Uterus (tissue), 4 donors: Measurements from ENCODE around the gene NKD2. TPM values are rescaled to one million over a fixed set of nuclear protein-coding genes. Genes with fewer than 3 reads are reported as not detected.

ENCODE experiments used
- DNase-seq, 2 donors: peaks; one replicate each; pipeline ENCODE4 v3.0.0-alpha.2; 2019 to 2020
- H3K27ac ChIP-seq, 2 donors: fragments of 200-600 bp; sonication (generic); 1 replicate in 1 of 2; 2 replicates in 1 of 2; pipeline ENCODE4 v1.5.1; 2016 to 2018
- H3K27me3 ChIP-seq, 2 donors: fragments of 200-600 bp; sonication (generic); one replicate each; pipeline ENCODE4 v1.5.1; 2018 to 2019; ENCODE audit warnings: control low read depth in 1 of 2
- H3K36me3 ChIP-seq, 2 donors: fragments of 200-600 bp; sonication (generic); one replicate each; pipeline ENCODE4 v1.5.1; 2019; ENCODE audit warnings: control low read depth in 1 of 2
- H3K4me1 ChIP-seq, 2 donors: fragments of 200-600 bp; sonication (generic); one replicate each; pipeline ENCODE4 v1.5.1; 2018 to 2019; ENCODE audit warnings: control low read depth in 1 of 2
- H3K4me3 ChIP-seq, 2 donors: fragments of 200-600 bp; sonication (generic); 1 replicate in 1 of 2; 2 replicates in 1 of 2; pipeline ENCODE4 v1.5.1; 2018 to 2019; ENCODE audit warnings: mild to moderate bottlenecking in 1 of 2
- H3K9me3 ChIP-seq, 2 donors: fragments of 200-600 bp; sonication (generic); one replicate each; pipeline ENCODE4 v1.5.1; 2019; ENCODE audit warnings: control low read depth in 1 of 2
- POLR2A ChIP-seq, 2 donors: fragments of 450-650 bp; IDR thresholded peaks; one replicate each; pipeline ENCODE4 v1.6.1; 2016; ENCODE audit warnings: antibody characterized with exemption in 2 of 2, mild to moderate bottlenecking in 1 of 2, moderate library complexity in 1 of 2
- intact Hi-C: fragments of 100-400 bp; cut with DNase I; formaldehyde crosslinking; loops from one replicate; pipeline ENCODE4 v1.15.1; 2023; ENCODE audit warnings: low total_unique reads
- total RNA-seq, 4 donors: library from RNA; depleted of rRNA in 3 of 4; stranded (reverse); fragments of >200 nt in 3 of 4; gene quantifications; one replicate each; pipeline versions ENCODE4 v1.1.0 to v1.2.4, GENCODE V29; 2014 to 2023
- TF ChIP-seq, protein P1 (sequence below), 4 experiments: fragments of 200-600 bp in 2 of 4; fragments of 450-650 bp in 2 of 4; sonication (generic) in 2 of 4; IDR thresholded peaks; one replicate each; pipeline ENCODE4 v1.5.1; 2016 to 2019; ENCODE audit warnings: antibody characterized with exemption in 4 of 4, mild to moderate bottlenecking in 2 of 4, moderate library complexity in 1 of 4
- donor health status: DM: yes; HTN: yes; CAD: no.

NKD2 gene
- total RNA-seq, 4 donors from 2014 or later: 2.5 to 11.1 TPM; not detected in 2

DNA sequence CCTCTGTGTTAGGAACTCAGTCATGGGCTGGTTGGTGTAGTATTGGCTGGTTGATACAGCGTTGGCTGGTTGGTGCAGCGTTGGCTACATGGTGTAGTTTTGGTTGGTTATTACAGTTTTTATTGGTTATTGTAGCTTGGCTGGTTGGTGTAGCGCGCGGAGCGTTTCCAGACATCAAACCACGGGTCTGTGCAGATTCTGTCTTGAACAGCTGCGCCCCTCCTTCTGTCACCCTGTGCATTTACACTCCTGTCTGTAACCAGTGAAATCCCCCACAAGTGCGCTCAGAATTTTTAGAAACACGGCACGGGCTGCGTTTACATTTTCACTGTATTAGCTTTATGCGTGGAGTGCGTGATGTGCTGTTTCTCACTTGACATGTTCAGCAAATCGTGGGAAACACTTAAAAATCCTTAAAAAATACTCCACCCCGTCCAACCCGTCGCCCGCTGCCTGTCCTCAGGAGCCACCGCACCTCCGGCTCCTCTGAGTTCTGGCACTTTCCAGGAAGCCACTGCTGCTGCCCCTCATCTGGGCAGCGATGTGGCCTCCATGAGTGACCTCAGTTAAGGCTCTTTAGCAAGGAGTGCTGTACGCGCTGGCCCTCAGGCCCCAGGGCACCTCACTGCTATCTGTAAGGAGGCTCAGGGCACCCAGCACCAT lies 20.8 kb downstream of the NKD2 start:
- no peak overlapping the region for H3K4me3 ChIP-seq
- DNase-seq: no peak
- no peaks in the 10 kb centered on the region for H3K9me3 ChIP-seq
- H3K36me3 ChIP-seq: no peaks in the 10 kb centered on the region
- no peaks in the 10 kb centered on the region for H3K27me3 ChIP-seq
- no peak for TF ChIP-seq POLR2A (IDR thresholded peaks at IDR 0.05)
- TF ChIP-seq, protein P1, sequence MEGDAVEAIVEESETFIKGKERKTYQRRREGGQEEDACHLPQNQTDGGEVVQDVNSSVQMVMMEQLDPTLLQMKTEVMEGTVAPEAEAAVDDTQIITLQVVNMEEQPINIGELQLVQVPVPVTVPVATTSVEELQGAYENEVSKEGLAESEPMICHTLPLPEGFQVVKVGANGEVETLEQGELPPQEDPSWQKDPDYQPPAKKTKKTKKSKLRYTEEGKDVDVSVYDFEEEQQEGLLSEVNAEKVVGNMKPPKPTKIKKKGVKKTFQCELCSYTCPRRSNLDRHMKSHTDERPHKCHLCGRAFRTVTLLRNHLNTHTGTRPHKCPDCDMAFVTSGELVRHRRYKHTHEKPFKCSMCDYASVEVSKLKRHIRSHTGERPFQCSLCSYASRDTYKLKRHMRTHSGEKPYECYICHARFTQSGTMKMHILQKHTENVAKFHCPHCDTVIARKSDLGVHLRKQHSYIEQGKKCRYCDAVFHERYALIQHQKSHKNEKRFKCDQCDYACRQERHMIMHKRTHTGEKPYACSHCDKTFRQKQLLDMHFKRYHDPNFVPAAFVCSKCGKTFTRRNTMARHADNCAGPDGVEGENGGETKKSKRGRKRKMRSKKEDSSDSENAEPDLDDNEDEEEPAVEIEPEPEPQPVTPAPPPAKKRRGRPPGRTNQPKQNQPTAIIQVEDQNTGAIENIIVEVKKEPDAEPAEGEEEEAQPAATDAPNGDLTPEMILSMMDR (IDR thresholded peaks at IDR 0.05): no peak
- no peaks in the 10 kb centered on the region for H3K4me1 ChIP-seq
- H3K27ac ChIP-seq: no peak overlapping the region
- intact Hi-C loops: no loop called here

DNA sequence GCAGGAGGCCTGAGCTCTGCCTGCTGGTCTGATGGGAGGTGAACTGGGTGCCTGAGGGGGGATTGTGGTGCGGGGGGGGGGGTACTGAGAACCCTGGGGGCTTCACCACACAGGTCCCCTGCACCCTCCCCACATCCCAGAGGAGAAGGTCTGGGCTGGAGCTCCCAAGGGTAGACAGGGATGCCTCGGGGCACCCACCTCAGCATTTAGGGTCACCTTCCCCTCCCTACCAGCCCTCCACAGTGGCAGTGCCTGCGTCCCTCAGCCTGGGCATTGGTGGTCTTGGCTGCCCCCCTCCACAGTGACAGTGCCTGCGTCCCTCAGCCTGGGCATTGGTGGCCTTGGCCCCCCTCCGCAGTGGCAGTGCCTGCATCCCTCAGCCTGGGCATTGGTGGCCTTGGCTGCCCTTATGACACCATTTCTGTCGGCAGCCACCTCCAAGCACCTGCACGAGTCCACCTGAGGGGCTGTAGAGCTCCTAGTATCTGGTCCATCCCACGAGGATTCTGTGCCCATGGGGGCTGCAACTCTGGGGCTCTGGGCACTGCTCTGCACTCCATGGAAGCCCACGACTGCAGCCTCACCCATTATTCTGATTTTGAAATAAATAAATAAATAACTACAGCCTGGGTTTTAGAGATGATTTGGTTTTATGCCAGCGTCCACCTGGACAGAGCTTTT lies 21.5 kb downstream of the NKD2 start:
- Histone ChIP-seq H3K4me3 (no peak overlapping the region), H3K36me3 (no peaks in the 10 kb centered on the region), H3K4me1 (no peaks in the 10 kb centered on the region), H3K27me3 (no peaks in the 10 kb centered on the region), H3K9me3 (no peaks in the 10 kb centered on the region), H3K27ac (no peak overlapping the region)
- DNase-seq: no peak
- TF ChIP-seq, protein P1 (IDR thresholded peaks at IDR 0.05): no peak
- TF ChIP-seq POLR2A (IDR thresholded peaks at IDR 0.05): no peak
- intact Hi-C loops: no loop called here

DNA sequence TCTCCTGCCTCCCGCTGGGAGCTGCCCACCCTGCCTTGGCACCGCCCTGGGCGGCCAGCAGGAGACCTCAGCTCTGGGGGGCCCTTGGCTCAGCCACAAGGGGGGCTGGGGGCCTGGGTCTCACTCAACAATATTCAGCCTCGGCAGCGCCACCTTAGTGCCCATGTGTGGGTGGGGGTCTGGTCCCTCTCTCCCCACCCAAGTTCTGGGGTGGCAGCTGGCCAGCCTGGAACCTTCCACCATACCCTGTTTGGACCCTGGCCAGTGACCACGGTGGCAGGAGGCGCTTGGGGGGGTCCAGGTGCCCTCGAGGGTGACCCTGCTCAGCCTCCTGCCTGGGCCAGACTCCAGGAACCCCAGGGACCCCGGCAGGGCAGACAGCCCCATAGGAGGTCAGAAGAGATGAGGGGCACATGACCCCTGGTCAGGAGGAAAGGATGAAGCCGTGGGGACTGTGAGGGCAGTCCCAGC lies 22.2 kb downstream of the NKD2 start:
- Histone ChIP-seq H3K36me3 (no peaks in the 10 kb centered on the region), H3K27ac (no peak overlapping the region), H3K9me3 (no peaks in the 10 kb centered on the region), H3K27me3 (no peaks in the 10 kb centered on the region), H3K4me1 (no peaks in the 10 kb centered on the region), H3K4me3 (no peak overlapping the region)
- no peak for DNase-seq
- no peak for TF ChIP-seq POLR2A (IDR thresholded peaks at IDR 0.05)
- TF ChIP-seq, protein P1 (IDR thresholded peaks at IDR 0.05): no peak
- intact Hi-C loops: no loop called here

DNA sequence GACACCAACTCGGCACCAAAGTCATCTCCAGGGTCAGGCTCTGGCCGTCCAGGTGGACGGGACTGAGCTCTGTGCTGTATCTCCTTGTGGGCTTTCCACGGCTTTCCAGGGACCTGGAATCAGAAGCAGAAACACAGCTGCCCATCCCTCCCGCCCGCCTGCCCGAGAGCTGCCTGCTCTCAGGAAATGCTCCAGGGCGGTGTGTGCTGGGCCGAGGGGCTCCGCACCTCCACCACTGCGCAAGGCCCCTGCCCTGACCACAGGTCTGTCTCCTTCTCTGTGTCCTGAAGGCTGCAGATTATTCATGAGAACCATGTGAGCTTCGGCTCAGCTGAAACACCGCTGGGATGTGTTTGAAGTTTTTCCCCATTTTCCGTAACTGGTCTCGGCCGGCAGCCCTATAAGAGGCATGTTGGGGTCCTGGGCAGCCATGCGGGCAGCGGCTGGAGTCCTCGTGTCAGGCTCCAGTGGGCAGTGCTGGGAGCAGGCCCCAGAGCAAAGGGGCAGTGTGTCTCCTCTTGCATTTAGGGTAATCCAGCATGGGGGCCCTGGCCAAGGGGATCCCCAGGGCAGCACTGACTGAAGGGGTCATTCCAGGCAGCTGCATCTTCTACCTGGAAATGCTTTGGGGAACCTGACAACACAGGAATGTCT lies 22.8 kb downstream of the NKD2 start:
- Histone ChIP-seq H3K9me3 (no peaks in the 10 kb centered on the region), H3K36me3 (no peaks in the 10 kb centered on the region), H3K27ac (no peak overlapping the region), H3K4me3 (no peak overlapping the region), H3K27me3 (no peaks in the 10 kb centered on the region), H3K4me1 (no peaks in the 10 kb centered on the region)
- no peak for DNase-seq
- TF ChIP-seq, protein P1 (IDR thresholded peaks at IDR 0.05): no peak
- no peak for TF ChIP-seq POLR2A (IDR thresholded peaks at IDR 0.05)
- intact Hi-C loops: no loop called here

DNA sequence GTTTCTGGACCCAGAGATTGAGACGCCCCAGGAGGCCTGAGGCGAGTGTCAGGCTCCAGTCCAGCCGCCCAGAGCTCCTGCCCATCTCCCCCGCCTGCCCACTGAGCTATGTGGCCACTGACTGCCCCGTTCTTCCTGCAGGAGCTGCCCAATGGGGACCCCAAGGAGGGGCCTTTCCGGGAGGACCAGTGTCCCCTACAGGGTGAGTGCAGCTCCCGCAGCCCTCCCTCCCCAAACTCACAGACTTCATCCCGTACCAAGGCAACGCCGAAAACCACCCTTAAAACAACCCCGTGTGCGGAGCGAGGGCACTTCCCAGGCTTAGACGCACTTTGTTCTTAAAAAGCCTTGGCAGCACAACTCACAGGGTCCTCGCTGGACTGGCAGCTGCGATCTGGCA lies 23.4 kb downstream of the NKD2 start:
- H3K36me3 ChIP-seq: no peaks in the 10 kb centered on the region
- TF ChIP-seq, protein P1 (IDR thresholded peaks at IDR 0.05): no peak
- TF ChIP-seq POLR2A (IDR thresholded peaks at IDR 0.05): no peak
- H3K4me3 ChIP-seq: no peak overlapping the region
- no peaks in the 10 kb centered on the region for H3K4me1 ChIP-seq
- no peaks in the 10 kb centered on the region for H3K27me3 ChIP-seq
- H3K27ac ChIP-seq: no peak overlapping the region
- no peaks in the 10 kb centered on the region for H3K9me3 ChIP-seq
- intact Hi-C loops: no loop called here
- DNase-seq: no peak
